Gastroesophageal sphincter (tissue), 4 donors: ENCODE results near the gene UBE2E2. TPM values are rescaled to one million over a fixed set of nuclear protein-coding genes. Genes with fewer than 3 reads are reported as not detected.

Source experiments
- ATAC-seq: fragments of 150-250 bp; one replicate; pipeline ENCODE4 v1.9.1; 2016; ENCODE audit warnings: mild to moderate bottlenecking, moderate library complexity
- H3K27ac ChIP-seq, 4 donors: fragments of 200-600 bp; sonication (generic) in 3 of 4; 1 replicate in 3 of 4; 2 replicates in 1 of 4; pipeline ENCODE4 v1.5.1; 2016 to 2019
- H3K27me3 ChIP-seq: fragments of 200-600 bp; sonication (generic); one replicate; pipeline ENCODE4 v1.5.1; 2019
- H3K36me3 ChIP-seq, 2 donors: fragments of 200-600 bp; sonication (generic); one replicate each; pipeline ENCODE4 v1.5.1; 2019; ENCODE audit warnings: control low read depth in 1 of 2
- H3K4me1 ChIP-seq, 3 donors: fragments of 200-600 bp; sonication (generic); 1 replicate in 2 of 3; 2 replicates in 1 of 3; pipeline ENCODE4 v1.5.1; 2016 to 2019; ENCODE audit warnings: control low read depth in 2 of 3
- H3K4me3 ChIP-seq, 2 donors: fragments of 200-600 bp; sonication (generic); one replicate each; pipeline ENCODE4 v1.5.1; 2019; ENCODE audit warnings: mild to moderate bottlenecking in 1 of 2, moderate library complexity in 1 of 2
- H3K9me3 ChIP-seq, 3 donors: fragments of 200-600 bp; sonication (generic); one replicate each; pipeline ENCODE4 v1.5.1; 2017 to 2019; ENCODE audit warnings: control low read depth in 2 of 3
- CTCF ChIP-seq, 4 experiments: fragments of 200-600 bp in 2 of 4; fragments of 450-650 bp in 2 of 4; sonication (generic) in 1 of 4; IDR thresholded peaks; one replicate each; pipeline ENCODE4 v1.5.1; 2017 to 2019; ENCODE audit warnings: antibody characterized with exemption in 4 of 4, mild to moderate bottlenecking in 2 of 4, moderate library complexity in 2 of 4
- EP300 ChIP-seq: sonication (generic); formaldehyde crosslinking; IDR thresholded peaks from one replicate; pipeline ENCODE4 v1.6.1; 2017; ENCODE audit warnings: antibody characterized with exemption, mild to moderate bottlenecking
- POLR2A ChIP-seq, 2 donors: fragments of 450-650 bp; IDR thresholded peaks; one replicate each; pipeline ENCODE4 v1.6.1; 2017; ENCODE audit warnings: antibody characterized with exemption in 2 of 2, mild to moderate bottlenecking in 2 of 2, moderate library complexity in 1 of 2
- POLR2AphosphoS5 ChIP-seq: sonication (generic); formaldehyde crosslinking; IDR thresholded peaks from one replicate; pipeline ENCODE4 v1.6.1; 2017; ENCODE audit warnings: antibody characterized with exemption
- WGBS, 2 donors: methylation state at CpG; one replicate each; pipeline ENCODE4 v1.1.5; 2018; ENCODE audit warnings: low coverage in 1 of 2; 5-methylcytosine and 5-hydroxymethylcytosine counted together
- total RNA-seq, 4 donors: library from RNA; depleted of rRNA; stranded (reverse); fragments of >200 nt; gene quantifications; one replicate each; pipeline ENCODE4 v1.1.0, GENCODE V29; 2016

UBE2E2 gene
- total RNA-seq, 4 donors from 2014 or later: 35.8 to 114 (median 70.2) TPM

GRCh38 chr3:23455775-23456174 is 252.6 kb downstream of the UBE2E2 start:
- no peak overlapping the region for H3K4me3 ChIP-seq
- H3K9me3 ChIP-seq: no peaks in the 10 kb centered on the region
- H3K27ac ChIP-seq: no peak overlapping the region
- TF ChIP-seq POLR2A (IDR thresholded peaks at IDR 0.05): no peak
- 59 to 61% methylated on average over 2 of the region's 2 CpGs for WGBS, 2 donors
- H3K4me1 ChIP-seq: peaks cover 4 to 35% (median 8%) of the 10 kb centered on the region in 3 donors
- peak; percentile 89 for ATAC-seq
- H3K27me3 ChIP-seq: no peaks in the 10 kb centered on the region
- no peaks in the 10 kb centered on the region for H3K36me3 ChIP-seq

GRCh38 chr3:23457697-23458096 is 254.6 kb downstream of the UBE2E2 start:
- no peak for ATAC-seq
- no peak for TF ChIP-seq POLR2AphosphoS5
- no peak for TF ChIP-seq EP300
- no peak for TF ChIP-seq CTCF (IDR thresholded peaks at IDR 0.05)
- TF ChIP-seq POLR2A (IDR thresholded peaks at IDR 0.05): no peak
- no peaks in the 10 kb centered on the region for H3K27me3 ChIP-seq
- H3K36me3 ChIP-seq: no peaks in the 10 kb centered on the region
- WGBS, 2 donors: 85 to 100% methylated on average over 2 of the region's 2 CpGs
- H3K4me3 ChIP-seq: no peak overlapping the region
- no peaks in the 10 kb centered on the region for H3K9me3 ChIP-seq
- peaks cover 4 to 35% (median 8%) of the 10 kb centered on the region in 3 donors for H3K4me1 ChIP-seq
- no peak overlapping the region for H3K27ac ChIP-seq

- Histone ChIP-seq H3K4me3 (no peak overlapping the region), H3K9me3 (no peaks in the 10 kb centered on the region), H3K36me3 (no peaks in the 10 kb centered on the region), H3K27ac (no peak overlapping the region), H3K4me1 (peaks cover 4 to 32% (median 8%) of the 10 kb centered on the region in 3 donors), H3K27me3 (no peaks in the 10 kb centered on the region)
- TF ChIP-seq EP300 (no peak), POLR2AphosphoS5 (no peak), POLR2A (IDR thresholded peaks at IDR 0.05) (no peak), CTCF (IDR thresholded peaks at IDR 0.05) (no peak)
- WGBS, 2 donors: 38 to 41% methylated on average over 3 of the region's 3 CpGs
- ATAC-seq: no peak
These were observed 256.3 kb downstream of the UBE2E2 start for GRCh38 chr3:23459465-23459864.

GRCh38 chr3:23459889-23460546 is 256.9 kb downstream of the UBE2E2 start:
- WGBS, 2 donors: 48 to 63% methylated on average over 3 to 4 of the region's 4 CpGs
- no peak overlapping the region for H3K27ac ChIP-seq
- peaks cover under 1 to 26% (median 8%) of the 10 kb centered on the region in 3 donors for H3K4me1 ChIP-seq

GRCh38 chr3:23461069-23461468 is 257.9 kb downstream of the UBE2E2 start:
- H3K27ac ChIP-seq: no peak overlapping the region
- no peak for ATAC-seq

More at GRCh38 chr3:23459889-23460546, 256.9 kb downstream of the UBE2E2 start:
- Histone ChIP-seq H3K36me3 (no peaks in the 10 kb centered on the region), H3K4me3 (no peak overlapping the region), H3K9me3 (no peaks in the 10 kb centered on the region), H3K27me3 (no peaks in the 10 kb centered on the region)
- TF ChIP-seq POLR2A (IDR thresholded peaks at IDR 0.05) (no peak), EP300 (no peak), CTCF (IDR thresholded peaks at IDR 0.05) (no peak), POLR2AphosphoS5 (no peak)
- no peak for ATAC-seq

More at GRCh38 chr3:23461069-23461468, 257.9 kb downstream of the UBE2E2 start:
- H3K36me3 ChIP-seq: no peaks in the 10 kb centered on the region
- no peaks in the 10 kb centered on the region for H3K27me3 ChIP-seq
- no peak overlapping the region for H3K4me3 ChIP-seq
- 90 to 93% methylated on average over 3 of the region's 3 CpGs for WGBS, 2 donors
- H3K4me1 ChIP-seq: peaks cover 0 to 20% (median 8%) of the 10 kb centered on the region in 3 donors
- no peaks in the 10 kb centered on the region for H3K9me3 ChIP-seq
- TF ChIP-seq POLR2AphosphoS5 (no peak), EP300 (no peak), POLR2A (IDR thresholded peaks at IDR 0.05) (no peak), CTCF (IDR thresholded peaks at IDR 0.05) (no peak)
